ENCODE data around the gene RANBP1.

RANBP1 gene

DNA sequence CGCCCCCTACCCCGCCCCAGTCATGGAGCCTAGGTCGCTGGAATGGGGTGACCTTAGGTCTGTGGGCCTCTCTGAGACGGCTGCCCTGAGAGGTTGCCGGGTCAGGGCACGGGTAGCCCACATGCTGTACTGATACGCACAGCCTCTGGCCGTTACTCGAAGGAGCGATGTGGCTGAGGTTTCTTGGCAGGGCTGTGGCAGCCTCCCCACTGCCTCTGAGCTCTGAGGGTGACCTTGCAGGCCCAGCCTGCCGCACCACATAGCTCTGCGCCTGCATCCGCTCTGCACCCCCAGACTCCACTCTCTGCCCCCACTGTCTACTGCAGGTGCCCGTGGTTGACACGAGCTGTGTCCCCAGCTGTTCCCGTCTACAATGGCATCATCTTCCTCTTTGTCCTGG lies 23.0 kb downstream of the RANBP1 start:
- no peak for DNase-seq

- no peak for DNase-seq
Observed at GRCh38 chr22:20139391-20140106, 23.6 kb downstream of the RANBP1 start.

- no peak for DNase-seq
Observed at GRCh38 chr22:20140107-20140445, 24.2 kb downstream of the RANBP1 start.

- DNase-seq, result no peak
Observed at GRCh38 chr22:20140521-20140964, 24.6 kb downstream of the RANBP1 start.

DNA sequence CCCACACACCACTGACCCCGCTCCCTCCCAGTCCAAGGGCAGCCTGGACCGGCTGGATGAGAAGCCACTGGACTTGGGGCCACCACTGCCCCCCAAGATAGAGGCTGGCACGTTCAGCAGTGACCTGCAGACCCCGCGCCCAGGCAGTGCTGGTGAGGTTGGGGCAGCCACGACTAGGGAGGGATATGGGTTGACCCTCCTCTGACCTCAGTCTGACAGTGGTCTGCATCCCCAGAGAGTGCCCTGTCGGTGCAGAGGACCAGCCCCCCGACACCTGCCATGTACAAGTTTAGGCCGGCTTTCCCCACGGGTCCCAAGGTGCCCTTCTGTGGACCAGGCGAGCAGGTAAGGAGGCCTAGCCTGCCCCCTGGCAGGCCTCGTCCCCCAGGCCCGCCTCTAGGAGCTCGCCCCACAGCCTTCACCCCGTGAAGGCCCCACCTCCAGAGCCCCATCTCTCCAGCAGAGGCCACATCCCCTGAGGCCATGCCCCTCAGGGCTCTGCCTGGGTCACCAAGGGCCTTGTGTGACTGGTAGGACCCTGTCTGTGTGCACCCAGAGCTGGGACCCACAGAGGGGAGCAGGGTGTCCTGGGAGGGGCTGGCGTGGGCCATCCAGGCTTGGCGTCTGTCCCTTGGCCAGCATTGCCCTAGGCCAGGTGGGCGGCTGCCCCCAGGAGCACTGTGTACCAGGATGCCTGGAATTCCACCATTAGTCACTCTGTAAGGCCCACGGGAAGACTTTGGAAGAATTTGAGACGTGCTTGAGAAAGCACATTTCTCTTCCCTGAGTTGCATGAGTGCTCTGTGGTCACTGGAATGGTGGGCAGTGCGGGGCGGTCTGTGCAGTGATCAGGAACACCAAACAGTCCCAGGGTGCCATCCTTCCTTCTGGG lies 25.5 kb downstream of the RANBP1 start:
- DNase-seq, result no peak

- no peak for DNase-seq
Observed at GRCh38 chr22:20142711-20143621, 27.1 kb downstream of the RANBP1 start.

DNA sequence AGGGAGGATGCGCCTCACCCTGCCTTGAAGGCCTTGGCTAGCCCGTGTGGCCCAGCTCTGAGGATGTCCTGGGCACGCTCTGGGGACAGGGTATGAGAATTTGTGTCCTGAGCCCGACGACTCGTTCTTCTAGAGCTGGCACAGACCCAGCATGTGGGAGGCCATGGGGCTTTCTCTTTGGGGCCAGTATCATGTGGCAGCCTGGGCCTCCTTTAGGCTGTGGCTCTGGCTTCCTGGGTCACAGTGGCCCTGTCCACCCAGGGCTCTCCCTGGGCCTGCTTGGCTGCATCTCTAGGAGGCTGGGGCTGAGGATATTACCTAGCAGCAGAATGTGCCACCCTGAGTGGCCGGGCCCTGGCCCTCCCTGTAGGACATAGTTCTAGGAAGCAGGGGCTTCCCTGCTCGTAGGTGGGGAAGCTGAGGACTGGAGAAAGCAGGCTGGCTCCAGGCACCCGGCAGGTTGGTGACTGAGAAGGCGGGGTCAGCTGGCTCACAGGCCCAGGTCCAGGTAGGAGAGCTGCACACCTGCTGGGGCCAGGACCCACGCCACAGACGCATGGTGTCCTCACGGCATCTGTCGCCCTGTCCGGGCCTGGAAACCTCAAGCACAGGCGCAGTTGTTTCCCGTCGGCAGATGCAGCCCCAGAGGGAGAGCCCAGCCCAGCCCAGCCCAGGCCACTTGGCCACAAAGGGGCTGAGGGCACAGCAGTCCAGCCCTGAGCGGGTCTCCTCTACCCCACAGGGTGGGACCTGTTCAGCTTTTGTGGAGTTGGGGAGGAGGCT lies 28.2 kb downstream of the RANBP1 start:
- DNase-seq, result no peak

DNA sequence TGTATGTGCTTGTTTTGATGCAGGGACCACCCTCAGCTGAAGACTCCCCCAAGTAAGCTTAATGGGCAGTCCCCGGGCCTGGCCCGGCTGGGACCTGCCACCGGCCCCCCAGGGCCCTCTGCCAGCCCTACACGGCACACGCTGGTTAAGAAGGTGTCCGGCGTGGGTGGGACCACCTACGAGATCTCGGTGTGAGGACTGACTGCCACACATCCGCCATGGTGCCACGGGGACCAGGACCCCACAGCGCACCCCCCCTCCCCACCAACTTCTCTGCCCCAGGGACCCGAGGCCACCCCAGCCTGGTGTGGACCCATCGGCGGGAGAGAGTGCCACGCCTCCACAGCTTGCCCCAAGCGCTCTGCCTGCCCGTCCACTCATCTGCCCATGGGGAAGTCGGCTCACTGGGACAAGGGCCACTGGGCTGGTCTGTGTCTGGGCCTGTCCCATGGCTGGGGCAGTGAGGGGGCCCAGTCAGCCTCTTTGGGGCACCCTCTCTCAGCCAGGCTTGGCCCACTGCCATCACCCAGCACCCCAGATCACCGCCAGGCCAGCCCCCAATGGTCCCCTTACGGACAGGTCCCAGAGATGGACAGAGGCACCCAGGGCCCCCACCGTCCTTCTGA lies 29.4 kb downstream of the RANBP1 start:
- DNase-seq, result no peak

GRCh38 chr22:20145832-20146223 lies 29.9 kb downstream of the RANBP1 start:
- no peak for DNase-seq

DNA sequence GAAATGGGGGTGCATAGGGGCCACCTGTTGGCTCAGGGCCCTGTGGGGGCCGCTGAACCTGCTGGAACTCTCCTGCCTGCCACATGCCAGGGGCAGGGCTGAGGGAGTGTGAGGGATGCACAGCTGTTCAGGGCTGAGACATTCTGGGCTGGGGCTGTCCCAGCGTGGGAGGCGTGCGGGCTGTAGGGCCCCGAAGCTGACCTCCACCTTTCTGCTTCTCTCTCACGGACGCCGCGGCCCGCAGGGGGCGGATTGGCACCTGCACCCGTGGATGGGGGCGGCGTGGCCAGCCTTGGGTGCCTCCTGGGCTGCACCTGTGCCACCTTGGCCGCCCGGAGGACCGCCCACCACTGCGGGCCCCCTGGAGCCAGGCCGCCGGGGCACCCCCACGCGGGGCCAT lies 30.9 kb downstream of the RANBP1 start:
- no peak for DNase-seq

DNA sequence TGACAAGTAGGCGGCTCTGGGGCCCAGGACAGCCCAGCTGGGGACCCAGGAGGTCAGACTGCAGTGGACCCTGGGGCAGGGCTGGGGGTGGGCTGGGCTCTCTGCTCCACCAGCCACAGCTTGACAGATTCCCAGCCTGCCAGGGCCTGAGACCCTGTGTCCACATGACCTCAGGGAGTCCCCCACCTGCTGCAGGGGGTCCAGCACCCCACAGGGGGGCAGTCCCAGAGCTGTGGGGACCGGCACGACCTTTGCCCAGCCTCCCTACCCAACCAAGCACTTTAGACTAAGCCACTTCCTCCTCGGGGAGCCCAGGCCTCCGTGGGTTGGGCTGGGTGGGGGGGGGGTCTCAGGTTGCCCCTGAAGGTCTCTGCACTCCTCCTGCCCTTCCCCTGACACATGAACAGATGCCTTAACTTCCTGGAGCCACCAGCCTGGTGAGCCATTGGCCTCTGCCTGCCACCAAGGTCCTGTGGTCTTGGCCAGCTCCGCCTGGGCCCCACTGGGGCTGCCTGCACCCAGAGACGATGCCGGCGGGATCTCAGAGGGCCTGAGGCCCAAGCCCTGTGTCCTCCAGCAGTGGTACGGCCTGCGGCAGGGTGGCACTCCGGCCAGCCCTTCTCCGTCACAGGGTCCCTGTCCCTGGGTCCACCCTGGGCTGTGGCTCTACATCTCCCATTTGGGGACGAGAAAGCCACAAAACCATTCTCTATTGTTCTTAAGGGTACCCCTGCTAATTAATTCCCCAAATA lies 31.5 kb downstream of the RANBP1 start:
- DNase-seq, result no peak

DNA sequence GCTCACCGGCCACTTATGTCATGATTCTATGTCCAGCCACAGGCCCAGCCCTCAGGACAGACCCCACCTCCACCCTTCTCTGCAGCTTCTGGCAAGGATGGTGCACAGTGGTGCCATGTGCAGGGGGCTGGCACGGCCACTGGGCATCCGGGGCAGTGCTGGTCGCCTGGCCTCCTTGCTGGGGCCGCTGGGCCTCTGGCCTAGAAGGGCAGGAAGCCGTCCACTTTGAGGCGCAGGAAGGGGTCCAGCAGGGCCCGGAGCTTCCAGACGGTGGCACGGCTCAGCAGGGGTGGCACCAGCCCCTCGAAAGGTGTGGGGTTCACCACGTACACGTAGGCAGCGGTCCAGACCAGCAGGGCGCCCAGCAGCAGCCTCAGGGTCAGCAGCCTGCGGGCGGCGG lies 32.5 kb downstream of the RANBP1 start:
- no peak for DNase-seq

- DNase-seq, result no peak
Observed at GRCh38 chr22:20149257-20150250, 33.6 kb downstream of the RANBP1 start.

- no peak for DNase-seq
Observed at GRCh38 chr22:20150381-20151275, 34.7 kb downstream of the RANBP1 start, which contains the start of gene CCDC188. Gene CCDC188 (minus strand): TSS chr22:20151055. CDS start chr22:20150986, 69 bp downstream.

- DNase-seq, result no peak
Observed at GRCh38 chr22:20151276-20151588, 35.3 kb downstream of the RANBP1 start.

DNA sequence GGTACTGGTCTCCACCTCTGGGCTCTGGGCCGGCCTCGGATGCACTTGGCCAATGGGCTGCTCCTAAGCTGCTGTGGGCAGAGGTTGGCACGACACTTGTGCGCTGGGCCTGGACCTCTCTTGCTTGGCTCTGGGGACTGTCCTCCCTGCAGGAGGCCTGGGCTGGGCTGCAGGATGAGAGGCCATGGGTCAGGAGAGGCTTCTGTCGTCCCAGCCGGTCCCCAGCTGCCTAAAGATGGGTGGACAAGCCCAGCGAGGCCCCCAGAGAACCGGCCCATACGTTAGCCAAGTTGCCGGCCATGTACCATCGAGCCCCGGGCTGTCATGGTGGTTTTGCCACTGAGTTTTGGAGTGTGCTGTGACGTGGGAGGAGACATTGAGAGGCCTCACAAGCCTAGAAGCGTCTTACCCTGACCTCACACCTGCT lies 36.6 kb downstream of the RANBP1 start:
- DNase-seq, result no peak

DNA sequence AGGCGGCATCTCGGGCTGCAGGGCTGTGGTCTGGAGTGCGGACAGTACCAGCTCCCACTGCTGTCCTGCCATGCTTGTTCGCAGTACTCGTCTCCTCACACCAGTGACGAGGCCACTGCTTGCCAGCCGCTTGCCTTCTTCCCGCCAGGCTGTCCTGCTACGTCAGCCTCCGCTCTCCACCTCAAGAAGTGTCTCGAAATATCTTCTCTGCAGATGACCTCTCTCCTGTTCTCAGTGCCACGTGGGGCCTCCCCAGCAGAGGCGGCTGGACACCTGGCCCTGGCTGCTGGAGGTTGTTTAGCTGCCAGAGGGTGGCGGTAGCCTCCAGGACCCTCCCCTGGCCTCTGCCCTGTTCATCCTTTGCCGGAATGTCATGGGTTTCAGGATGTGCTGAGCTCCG lies 38.0 kb downstream of the RANBP1 start:
- DNase-seq, result no peak

DNA sequence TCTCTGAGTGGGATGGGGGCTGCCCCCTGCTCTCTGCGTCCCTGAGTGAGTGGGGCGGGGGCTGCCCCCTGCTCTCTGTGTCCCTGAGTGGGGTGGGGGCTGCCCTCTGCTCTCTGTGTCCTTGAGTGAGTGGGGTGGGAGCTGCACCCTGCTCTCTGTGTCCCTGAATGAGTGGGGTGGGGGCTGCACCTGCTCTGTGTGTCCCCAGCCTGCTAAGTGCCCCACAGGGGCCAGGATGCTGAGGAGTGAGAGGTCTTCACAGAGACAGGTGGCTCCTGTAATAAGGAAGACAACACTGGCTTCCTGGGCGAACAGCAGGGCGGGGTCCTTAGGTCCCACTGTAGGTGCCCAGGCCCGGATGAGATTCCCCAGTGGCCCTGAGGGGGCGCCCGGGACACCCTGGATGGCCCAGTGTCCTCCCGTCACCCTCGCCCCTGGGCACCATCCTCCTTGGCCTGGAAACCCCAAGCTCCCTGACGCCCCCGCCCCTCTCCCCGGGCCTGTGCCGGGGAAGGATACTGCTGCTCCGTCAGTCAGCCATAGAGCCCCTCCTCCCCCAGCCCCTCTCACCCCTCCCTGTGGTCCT lies 38.8 kb downstream of the RANBP1 start:
- no peak for DNase-seq
